ENCODE data around the gene SPTBN1. TPM values are rescaled to one million over a fixed set of nuclear protein-coding genes. Genes with fewer than 3 reads are reported as not detected.
A peak's percentile ranks its signal among the peaks of the same experiment; 100 is the strongest.

SPTBN1 gene
- total RNA-seq, 4 donors from 2014 or later: 353 to 606 (median 498) TPM

DNA sequence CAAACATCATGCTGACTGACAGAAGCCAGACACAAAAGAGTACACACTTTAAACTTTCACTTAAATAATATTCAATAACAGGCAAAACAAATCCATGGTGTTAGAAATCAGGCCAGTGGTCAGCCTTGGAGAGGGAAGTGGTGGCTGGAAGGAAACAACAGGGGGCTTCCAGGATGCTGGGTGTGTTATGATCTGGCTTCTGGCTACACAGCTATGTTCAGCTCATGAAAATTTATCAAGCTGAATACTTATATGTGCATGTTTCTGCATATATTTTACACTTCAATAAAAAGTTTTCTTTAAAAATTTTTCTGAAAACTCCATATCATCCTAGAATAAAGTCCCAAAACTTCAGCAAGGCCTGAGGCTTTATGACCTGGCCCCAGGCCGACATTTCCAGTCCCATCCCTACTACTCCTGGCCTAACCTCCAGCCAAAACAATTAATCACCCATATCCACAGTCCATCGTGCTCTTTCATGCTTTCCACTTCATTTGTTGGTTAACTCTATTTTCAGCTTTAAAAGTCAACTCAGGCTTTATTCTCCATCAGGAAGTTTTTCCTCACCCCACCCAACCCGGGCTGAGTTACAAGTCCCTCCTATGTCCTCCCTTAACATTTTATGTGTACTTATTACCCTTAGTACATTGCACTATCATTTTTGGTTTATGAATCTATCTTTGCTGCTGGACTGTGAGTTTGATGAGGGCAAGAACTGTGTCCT is 27.9 kb upstream of the SPTBN1 start:
- Histone ChIP-seq H3K4me3 (no peak overlapping the region), H3K4me1 (peaks cover 28 to 68% (median 44%) of the 10 kb centered on the region in 3 donors), H3K9me3 (no peaks in the 10 kb centered on the region), H3K27ac (peak overlapping the region; percentile 32 to 82 (median 80)), H3K36me3 (no peaks in the 10 kb centered on the region), H3K27me3 (no peaks in the 10 kb centered on the region)
- WGBS, 2 donors (ENCODE audit: low coverage in 1 of 2): 3 to 8% methylated on average over 2 to 3 of the region's 3 CpGs
- TF ChIP-seq POLR2A (IDR thresholded peaks at IDR 0.05) (no peak), POLR2AphosphoS5 (IDR thresholded peaks at IDR 0.05) (no peak), EP300 (IDR thresholded peaks at IDR 0.05) (no peak)
- TF ChIP-seq, protein P1, sequence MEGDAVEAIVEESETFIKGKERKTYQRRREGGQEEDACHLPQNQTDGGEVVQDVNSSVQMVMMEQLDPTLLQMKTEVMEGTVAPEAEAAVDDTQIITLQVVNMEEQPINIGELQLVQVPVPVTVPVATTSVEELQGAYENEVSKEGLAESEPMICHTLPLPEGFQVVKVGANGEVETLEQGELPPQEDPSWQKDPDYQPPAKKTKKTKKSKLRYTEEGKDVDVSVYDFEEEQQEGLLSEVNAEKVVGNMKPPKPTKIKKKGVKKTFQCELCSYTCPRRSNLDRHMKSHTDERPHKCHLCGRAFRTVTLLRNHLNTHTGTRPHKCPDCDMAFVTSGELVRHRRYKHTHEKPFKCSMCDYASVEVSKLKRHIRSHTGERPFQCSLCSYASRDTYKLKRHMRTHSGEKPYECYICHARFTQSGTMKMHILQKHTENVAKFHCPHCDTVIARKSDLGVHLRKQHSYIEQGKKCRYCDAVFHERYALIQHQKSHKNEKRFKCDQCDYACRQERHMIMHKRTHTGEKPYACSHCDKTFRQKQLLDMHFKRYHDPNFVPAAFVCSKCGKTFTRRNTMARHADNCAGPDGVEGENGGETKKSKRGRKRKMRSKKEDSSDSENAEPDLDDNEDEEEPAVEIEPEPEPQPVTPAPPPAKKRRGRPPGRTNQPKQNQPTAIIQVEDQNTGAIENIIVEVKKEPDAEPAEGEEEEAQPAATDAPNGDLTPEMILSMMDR (IDR thresholded peaks at IDR 0.05): no peak
- ATAC-seq: peak; percentile 35

- Histone ChIP-seq H3K9me3 (no peaks in the 10 kb centered on the region), H3K4me1 (peaks cover 28 to 69% (median 48%) of the 10 kb centered on the region in 3 donors), H3K36me3 (no peaks in the 10 kb centered on the region), H3K27me3 (no peaks in the 10 kb centered on the region), H3K4me3 (no peak overlapping the region), H3K27ac (peak overlapping the region; percentile 67 to 82 (median 80))
- 5 to 9% methylated on average over 5 of the region's 5 CpGs for WGBS, 2 donors (ENCODE audit: low coverage in 1 of 2)
- no peak for ATAC-seq
- no peak for TF ChIP-seq POLR2A (IDR thresholded peaks at IDR 0.05)
- TF ChIP-seq, protein P1 (IDR thresholded peaks at IDR 0.05): no peak
- no peak for TF ChIP-seq POLR2AphosphoS5 (IDR thresholded peaks at IDR 0.05)
- no peak for TF ChIP-seq EP300 (IDR thresholded peaks at IDR 0.05)
Observed at GRCh38 chr2:54429054-54429453, 27.1 kb upstream of the SPTBN1 start.

DNA sequence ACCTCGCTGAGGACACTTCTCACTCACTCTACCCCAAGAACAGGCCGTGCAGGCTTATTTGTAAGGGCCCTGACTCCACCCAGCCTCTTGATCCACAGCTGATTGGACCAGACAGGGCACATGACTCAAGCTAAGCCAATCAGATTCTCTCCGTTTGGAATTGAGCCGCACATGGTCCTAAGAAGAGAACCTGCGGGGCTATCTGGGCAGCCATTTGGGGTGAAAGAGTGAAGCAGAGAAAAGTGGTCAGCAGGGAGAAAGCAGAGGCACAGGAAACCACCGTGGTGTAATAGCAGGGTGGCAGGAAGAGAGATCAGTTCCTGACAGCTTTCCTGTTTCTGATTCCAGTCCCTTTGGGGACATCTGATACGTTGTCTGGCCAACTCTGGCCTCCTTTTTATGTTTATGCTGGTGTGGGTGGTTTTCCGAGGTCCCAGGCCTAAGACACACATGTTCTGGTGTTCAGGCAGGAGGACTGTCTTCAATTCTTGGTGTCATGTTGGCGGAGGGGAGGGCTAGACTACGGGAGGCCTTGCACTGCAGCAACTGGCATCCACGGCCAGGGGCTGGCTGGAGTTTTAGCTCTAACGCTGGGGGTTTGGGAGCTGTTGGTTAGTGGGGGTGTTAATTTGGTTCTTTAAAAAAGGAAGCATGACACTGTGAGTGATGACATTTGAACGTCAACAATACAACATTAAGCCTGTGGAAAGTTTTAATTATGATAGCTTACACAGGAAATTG is 26.1 kb upstream of the SPTBN1 start:
- Histone ChIP-seq H3K27me3 (no peaks in the 10 kb centered on the region), H3K9me3 (no peaks in the 10 kb centered on the region), H3K4me1 (peaks cover 33 to 78% (median 56%) of the 10 kb centered on the region in 3 donors), H3K4me3 (no peak overlapping the region), H3K36me3 (no peaks in the 10 kb centered on the region), H3K27ac (peak overlapping the region; percentile 67 to 82 (median 80))
- WGBS, 2 donors (ENCODE audit: low coverage in 1 of 2): 60 to 75% methylated on average over 6 to 9 of the region's 13 CpGs
- no peak for ATAC-seq
- no peak for TF ChIP-seq POLR2A (IDR thresholded peaks at IDR 0.05)
- no peak for TF ChIP-seq POLR2AphosphoS5 (IDR thresholded peaks at IDR 0.05)
- TF ChIP-seq, protein P1 (IDR thresholded peaks at IDR 0.05): no peak
- TF ChIP-seq EP300 (IDR thresholded peaks at IDR 0.05): no peak

DNA sequence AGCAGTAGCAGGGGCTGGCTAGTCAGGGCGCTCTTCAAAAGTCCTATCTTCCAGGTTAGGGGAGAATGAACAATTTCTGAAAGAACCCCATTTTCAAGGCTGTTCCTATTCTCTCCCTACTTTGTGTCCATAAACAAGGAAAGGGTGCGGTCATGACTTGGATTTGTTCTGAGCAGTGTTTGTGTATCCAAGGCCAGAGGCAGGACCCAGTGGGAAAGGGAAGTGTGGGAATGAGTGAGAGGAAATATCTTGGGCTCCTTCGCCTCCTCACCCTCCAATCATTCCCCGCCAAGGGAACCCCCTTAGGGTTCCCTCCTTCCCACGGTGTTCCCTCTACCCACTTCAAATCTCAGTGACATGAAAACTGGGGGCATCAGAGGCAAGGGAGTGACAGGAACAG is 25.5 kb upstream of the SPTBN1 start:
- no peak overlapping the region for H3K4me3 ChIP-seq
- H3K4me1 ChIP-seq: peaks cover 34 to 85% (median 56%) of the 10 kb centered on the region in 3 donors
- H3K27me3 ChIP-seq: no peaks in the 10 kb centered on the region
- 43 to 59% methylated on average over 4 of the region's 5 CpGs for WGBS, 2 donors (ENCODE audit: low coverage in 1 of 2)
- no peaks in the 10 kb centered on the region for H3K36me3 ChIP-seq
- TF ChIP-seq EP300 (IDR thresholded peaks at IDR 0.05) (no peak), POLR2A (IDR thresholded peaks at IDR 0.05) (no peak), POLR2AphosphoS5 (IDR thresholded peaks at IDR 0.05) (no peak)
- TF ChIP-seq, protein P1 (IDR thresholded peaks at IDR 0.05): no peak
- H3K9me3 ChIP-seq: no peaks in the 10 kb centered on the region
- ATAC-seq: no peak
- H3K27ac ChIP-seq: peak overlapping the region; percentile 67 to 82 (median 80)

Measured in gastroesophageal sphincter (tissue), 4 donors.